CD4-positive, alpha-beta T cell treated with Interferon gamma for 1 hour (primary cell): ENCODE measurements around the gene DUS3L.

Experiments used
- DNase-seq: peaks from one replicate; pipeline ENCODE4 v3.0.0-alpha.2; 2020

DUS3L gene

GRCh38 chr19:5790559-5791520, at the start of gene DUS3L:
Gene DUS3L, minus strand, starts transcription at chr19:5791163. Its CDS starts 22 bp downstream, at chr19:5791141.
- DNase-seq = peak; percentile 98

- DNase-seq = no peak
Measured at GRCh38 chr19:5839065-5840017, 48.4 kb upstream of the DUS3L start, which contains the start of gene FUT6. Gene FUT6, minus strand, starts transcription at chr19:5839702. Its CDS starts 7,135 bp downstream, at chr19:5832567.

- no peak for DNase-seq
Measured at GRCh38 chr19:5838353-5839064, 47.5 kb upstream of the DUS3L start.

GRCh38 chr19:5837761-5838352, 46.9 kb upstream of the DUS3L start:
- DNase-seq = no peak

- DNase-seq = no peak
Measured at GRCh38 chr19:5832527-5833216, 41.7 kb upstream of the DUS3L start.

- no peak for DNase-seq
Measured at GRCh38 chr19:5832061-5832460, 41.1 kb upstream of the DUS3L start.

- no peak for DNase-seq
Measured at GRCh38 chr19:5831159-5831558, 40.2 kb upstream of the DUS3L start.

- DNase-seq = no peak
Measured at GRCh38 chr19:5829567-5830310, 38.8 kb upstream of the DUS3L start.

GRCh38 chr19:5828661-5829566, 38.0 kb upstream of the DUS3L start:
- no peak for DNase-seq

- peak; percentile 93 for DNase-seq
Measured at GRCh38 chr19:5827891-5828660, 37.1 kb upstream of the DUS3L start.

- no peak for DNase-seq
Measured at GRCh38 chr19:5827342-5827890, 36.5 kb upstream of the DUS3L start.

- DNase-seq = no peak
Measured at GRCh38 chr19:5826531-5827341, 35.8 kb upstream of the DUS3L start.

GRCh38 chr19:5825178-5825577, 34.2 kb upstream of the DUS3L start:
- DNase-seq = no peak

GRCh38 chr19:5824751-5825150, 33.8 kb upstream of the DUS3L start:
- DNase-seq = no peak

GRCh38 chr19:5823579-5824281, 32.8 kb upstream of the DUS3L start:
- DNase-seq = no peak

GRCh38 chr19:5822181-5822844, 31.4 kb upstream of the DUS3L start:
- no peak for DNase-seq
